Measurements from ENCODE around the gene MARCHF9.
A peak's percentile ranks its signal among the peaks of the same experiment; 100 is the strongest.

Gene MARCHF9

GRCh38 chr12:57739387-57739786, 15.5 kb upstream of the MARCHF9 start:
- Histone ChIP-seq H3K27me3 (replicated peaks in 2 of 5; ENCODE audit: control insufficient read depth in 4 of 5, insufficient read depth in 5 of 5, low read length in 4 of 5) (no peaks in the 10 kb centered on the region), H3K36me3 (ENCODE audit: control insufficient read depth in 4 of 4, insufficient read depth in 4 of 4, low read length in 3 of 4) (peaks cover 2 to 42% (median 21%) of the 10 kb centered on the region in 4 experiments), H3K9me3 (ENCODE audit: control extremely low read depth in 1 of 5, control insufficient read depth in 4 of 5, insufficient read depth in 2 of 5, low read depth in 1 of 5, low read length in 4 of 5) (no peaks in the 10 kb centered on the region), H3K4me1 (ENCODE audit: control extremely low read depth in 1 of 4, control insufficient read depth in 4 of 4, insufficient read depth in 4 of 4, low read length in 3 of 4) (peaks cover 18 to 48% (median 42%) of the 10 kb centered on the region in 4 experiments), H3K4me3 (ENCODE audit: control insufficient read depth in 1 of 7, extremely low read depth in 1 of 7, insufficient read depth in 4 of 7, low read depth in 2 of 7, low read length in 6 of 7) (peak overlapping the region in 1 of 7 experiments; percentile 13), H3K27ac (ENCODE audit: insufficient read depth in 1 of 2, low read depth in 1 of 2, low read length in 2 of 2, poor library complexity in 1 of 2, severe bottlenecking in 2 of 2) (peak overlapping the region; percentile 78 to 85)
- POLR2A ChIA-PET = interaction anchor here (0.7 kb wide), 1 partner anchor 17 kb away, joined by 3 read pairs; no protein-coding TSS in a partner anchor
- WGBS (ENCODE audit: insufficient coverage) = 71% methylated on average over 4 of the region's 7 CpGs
- CTCF ChIA-PET = interaction anchor here (1.0 to 3.1 kb wide), 3 partner anchors 11 to 17 kb away, joined by 3 to 10 read pairs (median 3); no protein-coding TSS in a partner anchor
- DNase-seq = peak in 1 of 3 donors; percentile 35

- 83% methylated on average over 2 of the region's 10 CpGs for WGBS (ENCODE audit: insufficient coverage)
- H3K36me3 ChIP-seq (ENCODE audit: control insufficient read depth in 4 of 4, insufficient read depth in 4 of 4, low read length in 3 of 4) = peaks cover 0 to 35% (median 15%) of the 10 kb centered on the region in 4 experiments
- no peaks in the 10 kb centered on the region for H3K9me3 ChIP-seq (ENCODE audit: control extremely low read depth in 1 of 5, control insufficient read depth in 4 of 5, insufficient read depth in 2 of 5, low read depth in 1 of 5, low read length in 4 of 5)
- ChIA-PET POLR2A (interaction anchor here (1.6 kb wide), 1 partner anchor 9 kb away, joined by 7 read pairs; no protein-coding TSS in a partner anchor), CTCF (interaction anchor here (1.0 to 3.1 kb wide), 6 partner anchors 11 to 46 kb away, joined by 3 to 10 read pairs (median 4); partner anchors contain the start of gene OS9)
- no peaks in the 10 kb centered on the region for H3K27me3 ChIP-seq (replicated peaks in 2 of 5; ENCODE audit: control insufficient read depth in 4 of 5, insufficient read depth in 5 of 5, low read length in 4 of 5)
- H3K4me1 ChIP-seq (ENCODE audit: control extremely low read depth in 1 of 4, control insufficient read depth in 4 of 4, insufficient read depth in 4 of 4, low read length in 3 of 4) = peaks cover 18 to 49% (median 43%) of the 10 kb centered on the region in 4 experiments
- no peak for DNase-seq
- H3K27ac ChIP-seq (ENCODE audit: insufficient read depth in 1 of 2, low read depth in 1 of 2, low read length in 2 of 2, poor library complexity in 1 of 2, severe bottlenecking in 2 of 2) = peak overlapping the region; percentile 78 to 85
- peak overlapping the region in 3 of 7 experiments; percentile 80 to 87 (median 83) for H3K4me3 ChIP-seq (ENCODE audit: control insufficient read depth in 1 of 7, extremely low read depth in 1 of 7, insufficient read depth in 4 of 7, low read depth in 2 of 7, low read length in 6 of 7)
These were observed 14.9 kb upstream of the MARCHF9 start for GRCh38 chr12:57739914-57740538.

- H3K4me1 ChIP-seq (ENCODE audit: control extremely low read depth in 1 of 4, control insufficient read depth in 4 of 4, insufficient read depth in 4 of 4, low read length in 3 of 4) = peaks cover 18 to 57% (median 51%) of the 10 kb centered on the region in 4 experiments
- CTCF ChIA-PET = interaction anchor here (0.8 to 2.6 kb wide), 13 partner anchors 8 to 158 kb away, joined by 3 to 11 read pairs (median 4); partner anchors contain the start of genes CYP27B1 and OS9
- no peaks in the 10 kb centered on the region for H3K9me3 ChIP-seq (ENCODE audit: control extremely low read depth in 1 of 5, control insufficient read depth in 4 of 5, insufficient read depth in 2 of 5, low read depth in 1 of 5, low read length in 4 of 5)
- WGBS (ENCODE audit: insufficient coverage) = 20% methylated on average over 5 of the region's 5 CpGs
- no peaks in the 10 kb centered on the region for H3K27me3 ChIP-seq (replicated peaks in 2 of 5; ENCODE audit: control insufficient read depth in 4 of 5, insufficient read depth in 5 of 5, low read length in 4 of 5)
- POLR2A ChIA-PET = interaction anchor here (0.5 to 1.6 kb wide), 3 partner anchors 10 to 44 kb away, joined by 3 to 7 read pairs (median 4); no protein-coding TSS in a partner anchor
- H3K27ac ChIP-seq (ENCODE audit: insufficient read depth in 1 of 2, low read depth in 1 of 2, low read length in 2 of 2, poor library complexity in 1 of 2, severe bottlenecking in 2 of 2) = peak overlapping the region; percentile 78 to 85
- H3K36me3 ChIP-seq (ENCODE audit: control insufficient read depth in 4 of 4, insufficient read depth in 4 of 4, low read length in 3 of 4) = peaks cover 0 to 28% (median 10%) of the 10 kb centered on the region in 4 experiments
- H3K4me3 ChIP-seq (ENCODE audit: control insufficient read depth in 1 of 7, extremely low read depth in 1 of 7, insufficient read depth in 4 of 7, low read depth in 2 of 7, low read length in 6 of 7) = peak overlapping the region in 6 of 7 experiments; percentile 66 to 87 (median 76)
- DNase-seq = peak; percentile 92 to 96 (median 96)
These were observed 14.1 kb upstream of the MARCHF9 start for GRCh38 chr12:57740656-57741412.

- H3K4me1 ChIP-seq (ENCODE audit: control extremely low read depth in 1 of 4, control insufficient read depth in 4 of 4, insufficient read depth in 4 of 4, low read length in 3 of 4) = peaks cover 18 to 59% (median 52%) of the 10 kb centered on the region in 4 experiments
- H3K27ac ChIP-seq (ENCODE audit: insufficient read depth in 1 of 2, low read depth in 1 of 2, low read length in 2 of 2, poor library complexity in 1 of 2, severe bottlenecking in 2 of 2) = peak overlapping the region; percentile 65 to 85
- POLR2A ChIA-PET = interaction anchor here (0.5 to 1.6 kb wide), 6 partner anchors 9 to 223 kb away, joined by 3 to 7 read pairs (median 4); partner anchors contain the start of gene CDK4
- CTCF ChIA-PET = interaction anchor here (0.8 to 2.6 kb wide), 15 partner anchors 9 to 159 kb away, joined by 3 to 11 read pairs (median 4); partner anchors contain the start of genes CYP27B1 and OS9
- DNase-seq = no peak
- H3K4me3 ChIP-seq (ENCODE audit: control insufficient read depth in 1 of 7, extremely low read depth in 1 of 7, insufficient read depth in 4 of 7, low read depth in 2 of 7, low read length in 6 of 7) = peak overlapping the region; percentile 31 to 87 (median 72)
- WGBS (ENCODE audit: insufficient coverage) = no CpG with 5 or more reads among the region's 1 CpG
- no peaks in the 10 kb centered on the region for H3K27me3 ChIP-seq (replicated peaks in 2 of 5; ENCODE audit: control insufficient read depth in 4 of 5, insufficient read depth in 5 of 5, low read length in 4 of 5)
- no peaks in the 10 kb centered on the region for H3K9me3 ChIP-seq (ENCODE audit: control extremely low read depth in 1 of 5, control insufficient read depth in 4 of 5, insufficient read depth in 2 of 5, low read depth in 1 of 5, low read length in 4 of 5)
- peaks cover 0 to 30% (median 11%) of the 10 kb centered on the region in 4 experiments for H3K36me3 ChIP-seq (ENCODE audit: control insufficient read depth in 4 of 4, insufficient read depth in 4 of 4, low read length in 3 of 4)
These were observed 13.5 kb upstream of the MARCHF9 start for GRCh38 chr12:57741413-57741789.

- 14% methylated on average over 13 of the region's 14 CpGs for WGBS (ENCODE audit: insufficient coverage)
- H3K4me3 ChIP-seq (ENCODE audit: control insufficient read depth in 1 of 7, extremely low read depth in 1 of 7, insufficient read depth in 4 of 7, low read depth in 2 of 7, low read length in 6 of 7) = peak overlapping the region; percentile 31 to 87 (median 72)
- POLR2A ChIA-PET = interaction anchor here (0.6 to 1.1 kb wide), 5 partner anchors 8 to 439 kb away, joined by 3 to 5 read pairs (median 4); partner anchors contain the start of gene CDK4
- CTCF ChIA-PET = interaction anchor here (1.0 to 2.6 kb wide), 13 partner anchors 8 to 160 kb away, joined by 3 to 11 read pairs (median 6); partner anchors contain the start of gene CYP27B1
- no peaks in the 10 kb centered on the region for H3K27me3 ChIP-seq (replicated peaks in 2 of 5; ENCODE audit: control insufficient read depth in 4 of 5, insufficient read depth in 5 of 5, low read length in 4 of 5)
- H3K4me1 ChIP-seq (ENCODE audit: control extremely low read depth in 1 of 4, control insufficient read depth in 4 of 4, insufficient read depth in 4 of 4, low read length in 3 of 4) = peaks cover 18 to 59% (median 52%) of the 10 kb centered on the region in 4 experiments
- H3K27ac ChIP-seq (ENCODE audit: insufficient read depth in 1 of 2, low read depth in 1 of 2, low read length in 2 of 2, poor library complexity in 1 of 2, severe bottlenecking in 2 of 2) = peak overlapping the region; percentile 65 to 85
- peak; percentile 83 to 90 (median 87) for DNase-seq
- H3K9me3 ChIP-seq (ENCODE audit: control extremely low read depth in 1 of 5, control insufficient read depth in 4 of 5, insufficient read depth in 2 of 5, low read depth in 1 of 5, low read length in 4 of 5) = no peaks in the 10 kb centered on the region
- peaks cover 0 to 30% (median 12%) of the 10 kb centered on the region in 4 experiments for H3K36me3 ChIP-seq (ENCODE audit: control insufficient read depth in 4 of 4, insufficient read depth in 4 of 4, low read length in 3 of 4)
These were observed 12.8 kb upstream of the MARCHF9 start for GRCh38 chr12:57741844-57742738.

- no CpG with 5 or more reads among the region's 2 CpGs for WGBS (ENCODE audit: insufficient coverage)
- H3K27ac ChIP-seq (ENCODE audit: insufficient read depth in 1 of 2, low read depth in 1 of 2, low read length in 2 of 2, poor library complexity in 1 of 2, severe bottlenecking in 2 of 2) = peak overlapping the region; percentile 95 to 98
- H3K4me1 ChIP-seq (ENCODE audit: control extremely low read depth in 1 of 4, control insufficient read depth in 4 of 4, insufficient read depth in 4 of 4, low read length in 3 of 4) = peaks cover 18 to 59% (median 52%) of the 10 kb centered on the region in 4 experiments
- DNase-seq = peak in 1 of 3 donors; percentile 35
- peaks cover 0 to 35% (median 19%) of the 10 kb centered on the region in 4 experiments for H3K36me3 ChIP-seq (ENCODE audit: control insufficient read depth in 4 of 4, insufficient read depth in 4 of 4, low read length in 3 of 4)
- no peaks in the 10 kb centered on the region for H3K9me3 ChIP-seq (ENCODE audit: control extremely low read depth in 1 of 5, control insufficient read depth in 4 of 5, insufficient read depth in 2 of 5, low read depth in 1 of 5, low read length in 4 of 5)
- ChIA-PET CTCF (interaction anchor here (0.6 to 2.9 kb wide), 3 partner anchors 9 to 36 kb away, joined by 3 to 11 read pairs (median 6); no protein-coding TSS in a partner anchor), POLR2A (interaction anchor here (1.0 kb wide), 1 partner anchor 16 kb away, joined by 3 read pairs; no protein-coding TSS in a partner anchor)
- peak overlapping the region in 5 of 7 experiments; percentile 79 to 99 (median 86) for H3K4me3 ChIP-seq (ENCODE audit: control insufficient read depth in 1 of 7, extremely low read depth in 1 of 7, insufficient read depth in 4 of 7, low read depth in 2 of 7, low read length in 6 of 7)
- no peaks in the 10 kb centered on the region for H3K27me3 ChIP-seq (replicated peaks in 2 of 5; ENCODE audit: control insufficient read depth in 4 of 5, insufficient read depth in 5 of 5, low read length in 4 of 5)
These were observed 11.1 kb upstream of the MARCHF9 start for GRCh38 chr12:57743769-57744168.

Data from common myeloid progenitor, CD34-positive (primary cell).